GM12864 (cell line): ENCODE data around the gene EFCAB9.
A peak's percentile ranks its signal among the peaks of the same experiment; 100 is the strongest.

ENCODE experiments used
- DNase-seq: peaks from one replicate; pipeline ENCODE4 v3.0.0-alpha.2; 2011; ENCODE audit warnings: low read depth
- H3K4me3 ChIP-seq: 2 replicates; pipeline ENCODE4 v1.5.1; 2011; ENCODE audit warnings: mild to moderate bottlenecking, low read depth, low read length, control low read depth
- CTCF ChIP-seq: IDR thresholded peaks from 2 replicates; pipeline ENCODE4 v1.5.1; 2011; ENCODE audit warnings: low read depth, mild to moderate bottlenecking, moderate library complexity, low read length, control low read depth, inconsistent platforms; ENCODE audit errors: missing control alignments

Gene EFCAB9

GRCh38 chr5:172180936-172181335 is 13.0 kb upstream of the EFCAB9 start:
- no peak for DNase-seq
- no peak overlapping the region for H3K4me3 ChIP-seq
- no peak for TF ChIP-seq CTCF

GRCh38 chr5:172182291-172182690 is 11.7 kb upstream of the EFCAB9 start:
- no peak for DNase-seq
- no peak for TF ChIP-seq CTCF
- no peak overlapping the region for H3K4me3 ChIP-seq

GRCh38 chr5:172183881-172184280 is 10.1 kb upstream of the EFCAB9 start:
- no peak overlapping the region for H3K4me3 ChIP-seq
- no peak for DNase-seq
- TF ChIP-seq CTCF = no peak

GRCh38 chr5:172185096-172185461 is 8.9 kb upstream of the EFCAB9 start:
- DNase-seq = no peak
- TF ChIP-seq CTCF = no peak
- H3K4me3 ChIP-seq = peak overlapping the region; percentile 69

- DNase-seq = no peak
- H3K4me3 ChIP-seq = peak overlapping the region; percentile 69
- TF ChIP-seq CTCF = no peak
These were observed 7.8 kb upstream of the EFCAB9 start for GRCh38 chr5:172186114-172186695.

- no peak for TF ChIP-seq CTCF
- DNase-seq = no peak
- H3K4me3 ChIP-seq = peak overlapping the region; percentile 69
These were observed 6.6 kb upstream of the EFCAB9 start for GRCh38 chr5:172187118-172188032.
